HG03135 (cell line): ENCODE data around the gene RNF115.
A peak's percentile ranks its signal among the peaks of the same experiment; 100 is the strongest.
"Not testable (repeated sequence)": the region's sequence is repeated elsewhere in the genome, so short reads cannot be mapped to it uniquely, and the experiment has no call there.

Experiments
- ATAC-seq: cut with Tn5 transposase; IDR thresholded peaks from one replicate; pipeline ENCODE4 v1.9.1; 2021; ENCODE audit warnings: mild to moderate bottlenecking, moderate library complexity; ENCODE audit not compliant: unreplicated experiment

Gene RNF115

DNA sequence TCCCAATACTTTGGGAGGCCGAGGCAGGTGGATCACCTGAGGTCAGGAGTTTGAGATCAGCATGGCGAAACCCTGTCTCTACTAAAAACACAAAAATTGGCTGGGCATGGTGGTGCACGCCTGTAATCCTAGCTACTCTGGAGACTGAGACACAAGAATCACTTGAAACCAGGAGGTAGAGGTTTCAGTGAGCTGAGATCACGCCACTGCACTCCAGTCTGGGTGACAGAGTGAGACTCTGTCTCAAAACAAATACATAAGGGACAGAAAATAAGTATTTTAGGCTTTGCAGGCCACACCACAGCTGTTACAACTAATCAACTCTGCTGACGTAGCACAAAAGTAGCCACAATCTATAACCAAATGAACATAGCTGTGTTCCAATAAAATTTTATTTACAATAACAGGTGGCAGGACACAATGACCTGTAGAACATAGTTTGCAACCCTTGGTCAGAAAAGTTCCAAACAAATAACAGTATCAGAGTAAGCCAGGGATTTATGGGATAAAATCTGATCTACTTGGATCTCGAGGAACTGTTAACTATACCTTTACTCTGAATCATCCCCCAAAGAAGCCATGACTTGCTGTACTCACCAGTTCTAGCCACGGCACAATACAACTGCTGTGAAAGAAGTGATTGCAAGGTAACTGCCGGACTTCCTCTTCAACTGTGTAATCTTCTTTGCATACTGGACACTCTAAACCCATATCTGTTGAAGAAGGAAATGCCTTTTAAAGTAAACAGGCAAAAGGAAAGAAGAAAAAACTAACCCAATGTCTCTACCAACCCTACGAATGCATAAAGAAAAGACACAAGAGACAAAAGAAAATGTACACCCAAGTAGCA, 76.3 kb downstream of the RNF115 start:
- ATAC-seq: no peak

- ATAC-seq: no peak
These were observed 83.6 kb downstream of the RNF115 start for GRCh38 chr1:145740269-145740668.

- ATAC-seq: no peak
These were observed 87.7 kb downstream of the RNF115 start for GRCh38 chr1:145736191-145736590.

DNA sequence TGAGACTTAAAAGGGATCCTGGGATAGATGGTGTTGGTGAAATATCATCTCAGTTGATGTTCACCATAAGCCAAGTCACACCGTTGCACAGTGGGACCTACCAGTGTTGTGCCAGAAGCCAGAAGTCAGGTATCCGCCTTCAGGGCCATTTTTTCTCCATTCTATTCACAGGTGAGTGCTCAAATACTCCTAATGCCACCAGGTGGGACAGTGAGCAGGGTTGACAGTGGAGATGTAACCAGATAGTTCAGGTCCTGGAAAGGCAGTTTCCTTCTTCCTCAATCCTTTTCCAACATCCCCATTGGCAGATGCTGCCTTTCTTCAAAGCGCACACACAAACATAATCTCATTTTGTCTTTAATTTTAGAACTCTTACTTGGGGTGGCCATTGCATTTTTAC, 93.0 kb downstream of the RNF115 start:
- ATAC-seq: no peak

DNA sequence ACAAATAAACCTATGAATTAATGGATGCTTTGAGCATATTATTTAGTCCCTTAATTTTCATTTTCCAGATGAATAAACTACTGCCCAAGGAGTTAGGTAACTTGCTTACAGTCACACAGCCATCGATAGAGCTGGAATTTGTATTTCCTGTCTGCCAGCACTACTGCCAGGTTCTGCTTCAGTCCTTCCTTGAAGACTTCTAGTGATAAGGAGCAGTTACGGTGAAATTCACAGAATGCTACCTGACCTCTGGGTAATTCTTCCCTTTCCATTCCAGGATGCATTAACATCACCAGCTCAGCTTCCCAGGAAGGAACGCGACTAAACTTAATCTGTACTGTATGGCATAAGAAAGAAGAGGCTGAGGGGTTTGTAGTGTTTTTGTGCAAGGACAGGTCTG, 93.4 kb downstream of the RNF115 start:
- no peak for ATAC-seq

DNA sequence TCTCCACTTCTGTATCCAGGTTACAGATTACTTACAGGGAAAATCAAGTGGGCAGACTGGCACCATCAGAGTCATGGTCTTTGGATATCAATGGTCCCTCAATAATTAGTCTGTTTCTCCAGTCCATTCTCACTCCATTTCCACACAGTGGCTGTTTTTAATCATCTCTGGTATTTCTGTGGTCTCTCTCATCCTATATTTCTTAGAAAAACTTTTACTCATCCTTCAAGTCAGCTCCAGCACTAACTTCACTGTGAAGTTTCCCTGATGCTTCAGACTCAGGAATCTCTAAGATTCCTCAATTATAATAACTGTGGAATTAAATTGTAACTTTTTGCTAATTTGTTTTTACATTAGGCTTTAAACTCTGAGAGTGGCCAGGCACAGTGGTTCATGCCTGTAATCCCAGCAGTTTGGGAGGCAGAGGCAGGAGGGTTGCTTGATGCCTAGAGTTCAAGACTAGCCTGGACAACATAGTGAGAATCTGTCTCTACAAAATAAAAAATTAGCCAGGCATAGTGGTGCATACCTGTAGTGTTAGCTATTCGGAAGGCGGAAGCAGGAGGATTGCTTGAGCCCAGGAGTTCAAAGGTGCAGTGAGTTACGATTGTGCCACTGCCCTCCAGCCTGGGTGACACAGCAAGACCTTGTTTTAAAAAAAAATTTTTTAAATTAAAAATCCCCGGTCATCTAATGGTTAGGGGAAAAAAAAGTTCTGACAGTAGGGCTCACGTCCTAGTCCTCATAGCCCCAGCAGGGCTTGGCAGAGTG, 94.0 kb downstream of the RNF115 start:
- no peak for ATAC-seq

DNA sequence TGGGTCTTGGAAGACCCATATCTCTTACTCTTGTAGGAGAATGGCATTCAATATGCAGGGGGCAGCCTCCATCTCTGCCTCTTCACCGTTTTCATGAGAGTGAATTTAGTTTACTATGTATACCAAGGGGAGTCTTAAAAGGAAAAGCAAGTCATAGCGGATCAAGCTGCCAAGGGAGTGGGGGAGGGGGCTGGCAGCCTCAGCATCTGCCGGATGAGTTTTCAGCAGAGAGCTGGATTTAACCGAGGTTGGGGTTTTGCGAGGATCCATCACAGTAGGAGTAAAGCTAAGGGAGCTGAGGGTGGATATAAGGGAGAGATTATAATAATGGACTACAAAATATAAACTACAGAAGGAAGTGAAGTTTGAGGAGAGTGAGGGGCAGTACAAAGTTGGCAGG, 94.7 kb downstream of the RNF115 start:
- no peak for ATAC-seq

- ATAC-seq: not testable (repeated sequence)
These were observed 97.7 kb downstream of the RNF115 start for GRCh38 chr1:145726193-145726592.

DNA sequence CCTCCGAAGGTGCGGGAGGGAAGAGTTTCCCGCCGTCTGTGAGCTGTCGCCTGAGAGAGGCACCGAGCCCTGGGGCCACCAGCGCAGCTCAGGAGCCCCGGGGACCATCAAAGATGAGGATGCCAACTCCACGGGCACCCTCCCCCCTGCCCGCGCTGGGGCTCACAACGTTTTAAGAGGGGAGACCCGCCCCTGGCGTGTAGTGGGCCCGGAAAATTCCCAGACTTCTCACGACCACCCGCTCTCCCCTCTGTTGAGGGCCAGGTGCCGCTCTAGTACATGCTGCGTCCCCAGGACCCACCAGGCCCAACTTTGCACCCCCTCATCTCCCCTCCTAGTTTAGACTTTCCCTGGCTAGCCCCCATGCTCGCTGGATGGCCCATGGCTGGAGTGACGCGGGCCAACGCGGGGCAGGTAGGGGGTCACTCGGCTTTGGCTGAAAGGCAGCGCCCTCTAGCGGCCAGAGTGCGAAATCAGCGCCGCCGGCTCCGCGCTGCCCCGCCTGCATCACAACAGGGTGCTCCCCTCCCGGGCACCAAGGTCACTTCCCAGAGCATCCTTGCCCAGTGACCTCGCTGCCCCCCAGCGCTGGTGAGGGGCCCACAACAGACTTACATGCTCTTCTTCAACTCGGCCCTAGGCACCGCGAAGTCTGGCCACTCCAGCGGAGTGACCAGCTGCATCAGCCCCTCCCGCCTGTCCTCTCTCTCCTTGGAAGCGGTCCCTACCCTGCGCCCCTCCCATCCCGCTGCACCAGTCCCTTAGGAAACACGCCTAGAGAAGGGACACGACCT, 102.8 kb downstream of the RNF115 start:
- peak; percentile 55 for ATAC-seq

DNA sequence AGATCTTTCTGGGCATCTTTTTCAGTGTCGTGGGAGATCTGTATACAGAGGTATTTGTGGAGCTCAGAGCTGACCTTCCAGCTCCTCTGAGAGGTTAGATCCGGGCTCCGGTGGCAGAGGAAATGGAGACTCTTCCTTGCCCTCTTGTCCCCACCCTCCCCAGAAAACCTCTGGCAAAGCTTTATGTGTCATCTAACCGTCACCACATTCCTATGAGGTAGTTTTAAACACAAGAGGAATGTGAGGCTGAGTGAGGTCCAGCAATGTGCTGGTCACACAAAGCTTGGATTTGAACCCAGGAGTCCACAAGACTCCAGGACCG, 103.4 kb downstream of the RNF115 start:
- ATAC-seq: no peak

GRCh38 chr1:145719230-145720079, 104.4 kb downstream of the RNF115 start, which contains the start of gene CD160:
Gene CD160 (plus strand): TSS chr1:145719499. CDS start chr1:145728328, 8,829 bp downstream.
- ATAC-seq: no peak

GRCh38 chr1:145718465-145718864, 105.4 kb downstream of the RNF115 start:
- ATAC-seq: not testable (repeated sequence)

DNA sequence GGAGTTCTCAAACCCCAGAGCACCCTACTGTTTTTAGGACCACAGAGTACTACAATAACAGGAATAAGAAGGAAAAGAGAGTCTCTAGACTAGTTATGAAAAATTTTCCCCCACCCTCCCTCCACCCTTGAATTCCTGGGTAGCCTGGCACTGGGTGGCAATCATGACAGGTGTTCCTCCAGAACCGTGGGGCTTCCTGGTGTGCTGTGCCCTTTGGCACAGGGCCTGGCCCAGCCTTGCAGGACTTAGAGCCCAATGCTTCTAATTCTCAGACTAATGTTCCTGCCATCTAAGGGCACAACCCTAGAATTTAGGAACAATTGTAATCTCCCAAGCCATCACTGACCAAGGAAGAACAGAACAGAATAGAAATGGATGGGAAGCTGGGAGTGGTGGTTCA, 106.1 kb downstream of the RNF115 start:
- no peak for ATAC-seq

DNA sequence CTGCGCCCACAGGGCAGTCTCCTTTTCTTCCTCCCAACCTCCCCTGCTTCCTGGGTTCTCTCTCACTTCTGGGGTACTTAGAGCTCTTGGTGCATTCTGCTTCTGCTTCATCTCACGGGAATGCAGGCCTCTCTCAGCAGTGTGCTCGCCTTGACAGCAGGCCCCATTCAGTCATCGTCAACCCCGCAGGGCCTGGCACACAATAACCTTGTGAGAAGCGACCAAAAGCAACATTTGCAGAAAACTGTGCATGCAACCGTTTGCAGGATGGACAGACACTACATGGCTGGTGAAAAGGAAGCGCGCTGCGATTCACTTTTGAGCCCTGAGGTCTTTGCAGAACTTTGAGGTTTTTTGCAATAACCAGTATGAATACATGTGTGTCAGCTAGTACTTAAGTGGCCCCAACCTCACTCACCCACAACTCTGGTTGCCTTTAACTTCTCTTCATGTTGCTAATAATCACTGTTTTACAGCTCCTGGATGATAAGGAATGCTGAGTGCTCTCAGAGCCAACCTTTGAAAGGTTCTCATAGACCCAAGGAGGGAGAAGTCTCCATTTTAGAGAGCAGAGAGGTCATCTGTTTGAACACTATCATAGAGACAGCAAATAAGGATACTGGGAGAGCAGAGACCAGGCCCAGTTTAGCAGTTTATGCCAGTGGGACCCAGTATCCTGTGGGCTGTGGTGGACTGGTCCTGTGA, 107.1 kb downstream of the RNF115 start:
- no peak for ATAC-seq

DNA sequence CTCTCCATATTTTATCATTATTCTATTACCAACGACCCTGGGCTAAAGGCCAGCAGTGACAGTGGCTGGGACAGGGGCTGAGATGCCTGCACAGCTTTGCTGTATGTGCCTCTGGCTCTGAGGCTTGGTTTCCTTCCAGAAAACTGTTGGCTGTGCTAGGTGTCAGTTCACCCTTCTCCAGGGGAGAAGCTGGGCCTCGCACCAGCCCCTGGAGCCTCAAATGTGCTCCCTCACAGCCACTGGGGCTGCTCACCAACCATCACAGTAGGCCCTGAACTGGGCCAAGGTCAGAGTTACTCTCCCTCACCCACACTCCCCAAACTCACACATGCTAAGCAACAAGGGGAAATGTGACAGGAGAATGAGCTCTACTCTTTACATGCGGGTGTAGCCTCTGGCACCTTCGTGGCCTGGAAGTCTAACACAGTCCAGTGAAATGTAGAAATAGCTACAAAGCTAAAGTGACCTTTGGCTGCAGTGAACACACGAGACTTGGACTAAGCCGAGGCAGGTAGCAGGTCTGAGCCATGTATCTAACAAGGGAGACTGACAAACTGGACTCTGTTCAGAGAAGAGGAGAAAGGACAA, 109.3 kb downstream of the RNF115 start:
- ATAC-seq: no peak

DNA sequence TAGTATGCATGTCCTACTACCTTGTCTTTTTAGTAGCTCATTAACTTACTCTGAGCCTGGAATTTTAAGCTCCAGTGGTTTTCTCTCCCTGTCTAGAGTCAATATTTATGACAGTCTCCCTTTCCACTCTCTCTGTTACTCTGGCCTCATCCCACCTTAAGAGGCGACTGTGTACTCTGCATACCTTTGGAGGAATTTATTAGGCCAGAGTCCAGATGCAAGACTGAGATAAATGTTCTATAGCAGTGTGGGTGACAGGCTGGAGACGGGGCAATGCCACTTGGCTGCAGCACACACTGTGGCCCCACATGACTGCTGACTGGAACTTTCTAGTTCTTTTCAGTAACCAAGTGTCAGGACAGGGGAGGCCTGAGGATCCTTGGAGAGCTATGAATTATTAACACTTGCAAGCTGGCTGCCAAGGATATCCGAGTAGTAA, 112.7 kb downstream of the RNF115 start:
- no peak for ATAC-seq

- no peak for ATAC-seq
These were observed 113.4 kb downstream of the RNF115 start for GRCh38 chr1:145710291-145711027.

DNA sequence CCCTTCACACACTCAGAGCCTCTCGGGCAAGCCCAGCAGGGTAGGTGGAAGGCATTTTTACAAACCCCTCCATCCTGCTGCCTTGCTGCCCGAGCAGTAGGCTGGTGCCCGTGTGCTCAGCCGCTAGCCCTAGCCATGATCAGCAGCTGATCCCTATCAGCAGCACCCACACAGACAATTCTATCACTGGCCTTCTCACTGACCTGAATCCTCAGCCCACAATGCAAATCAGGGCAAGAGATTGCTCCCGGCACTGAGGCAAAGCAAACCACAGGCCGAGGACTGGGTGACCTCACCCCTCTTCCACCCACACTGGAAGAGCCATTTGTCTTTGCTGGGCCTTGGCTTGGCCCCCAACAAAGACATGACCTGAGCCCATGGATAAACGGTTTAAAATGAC, 115.8 kb downstream of the RNF115 start:
- ATAC-seq: no peak
